ENCODE data around the gene ATL1. TPM values are rescaled to one million over a fixed set of nuclear protein-coding genes. Genes with fewer than 3 reads are reported as not detected.
A peak's percentile ranks its signal among the peaks of the same experiment; 100 is the strongest.
"Not testable (repeated sequence)": the region's sequence is repeated elsewhere in the genome, so short reads cannot be mapped to it uniquely, and the experiment has no call there.

ATL1 gene
- total RNA-seq, 1 donor from 2014 or later, result 7.2 TPM

DNA sequence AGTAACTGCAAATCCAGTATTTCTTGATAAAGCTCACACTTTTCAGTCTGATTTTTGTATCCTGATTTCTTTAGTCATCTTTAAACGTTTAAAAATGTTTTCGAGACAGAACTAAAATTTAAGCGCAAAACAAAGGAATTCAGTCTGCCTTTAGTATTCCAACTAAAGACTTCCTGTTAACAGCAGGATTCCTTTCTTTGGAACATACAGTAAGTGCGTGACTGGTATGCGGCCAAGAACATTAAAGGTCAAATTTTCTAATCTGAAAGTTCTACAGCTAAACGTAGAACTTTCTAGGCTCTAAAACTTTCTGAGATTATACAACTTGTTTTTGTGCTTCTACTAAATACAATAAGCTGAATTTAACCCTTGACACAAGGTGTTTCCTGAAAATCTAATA lies 98.3 kb downstream of the ATL1 start:
- peak; percentile 45 for DNase-seq

DNA sequence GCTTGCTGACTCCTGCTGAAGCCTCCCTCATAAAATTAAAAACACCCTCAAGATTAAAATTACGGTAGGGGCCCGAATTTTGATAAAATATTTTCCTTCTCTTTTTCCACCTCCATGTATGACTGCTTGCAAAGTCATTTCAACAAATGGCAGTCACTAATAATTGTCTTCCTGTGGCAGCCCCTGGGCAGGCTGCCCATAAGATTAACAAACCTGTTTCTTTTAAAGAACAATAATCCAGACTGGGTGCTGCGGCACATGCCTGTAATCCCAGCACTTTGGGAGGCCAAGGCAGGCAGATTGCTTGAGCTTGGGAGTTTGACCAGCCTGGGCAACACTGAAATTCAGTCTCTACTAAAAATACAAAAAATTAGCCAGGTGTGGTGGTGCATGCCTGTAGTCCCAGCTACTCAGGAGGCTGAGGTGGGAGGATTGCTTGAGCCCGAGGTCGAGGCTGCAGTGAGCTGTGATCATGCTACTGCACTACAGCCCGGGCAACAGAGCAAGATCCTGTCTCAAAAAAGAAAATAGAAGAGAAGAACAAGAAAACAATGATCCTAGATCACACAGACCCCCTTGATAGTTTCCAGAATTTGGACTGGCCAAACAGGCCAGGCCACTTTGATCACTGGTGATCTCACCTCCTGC lies 99.5 kb downstream of the ATL1 start:
- no peak for DNase-seq

DNA sequence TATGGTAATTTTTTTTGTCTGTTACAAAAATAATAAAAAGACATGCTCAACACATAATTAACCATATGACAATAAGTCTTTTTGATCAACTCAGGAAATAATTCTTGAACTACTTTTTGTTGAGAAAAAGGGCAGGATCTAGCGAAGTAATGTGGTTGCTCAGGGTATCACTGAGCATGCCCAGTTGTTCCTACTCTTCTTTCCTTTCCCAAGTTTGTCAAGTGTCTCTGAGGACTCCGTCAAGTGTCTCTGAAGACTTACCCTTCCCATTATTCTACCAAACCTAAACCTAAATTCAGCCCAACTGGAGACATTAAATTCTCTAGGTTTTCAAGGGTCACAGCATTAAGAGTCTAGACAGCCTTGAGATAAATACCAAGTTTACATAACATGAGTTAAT lies 104.6 kb downstream of the ATL1 start:
- DNase-seq, result not testable (repeated sequence)

DNA sequence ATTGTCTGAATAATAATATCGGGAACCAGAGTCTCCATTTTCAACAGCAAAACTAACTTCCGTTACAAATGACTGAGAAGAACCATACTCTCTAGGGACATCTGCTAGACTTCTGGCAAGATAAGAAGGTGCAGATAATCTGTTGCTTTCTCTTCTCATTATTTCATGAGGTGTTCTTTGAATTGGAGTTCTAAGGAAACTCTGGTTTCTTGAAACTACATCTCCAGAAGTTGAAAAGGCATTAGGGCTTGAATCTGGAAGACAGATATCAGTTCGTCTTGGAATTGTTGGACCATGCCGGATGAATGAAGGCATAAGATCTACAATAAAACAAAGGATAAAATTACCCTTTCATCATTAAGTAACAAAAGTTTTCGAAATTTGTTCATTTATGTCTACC lies 105.4 kb downstream of the ATL1 start:
- DNase-seq, result not testable (repeated sequence)

DNA sequence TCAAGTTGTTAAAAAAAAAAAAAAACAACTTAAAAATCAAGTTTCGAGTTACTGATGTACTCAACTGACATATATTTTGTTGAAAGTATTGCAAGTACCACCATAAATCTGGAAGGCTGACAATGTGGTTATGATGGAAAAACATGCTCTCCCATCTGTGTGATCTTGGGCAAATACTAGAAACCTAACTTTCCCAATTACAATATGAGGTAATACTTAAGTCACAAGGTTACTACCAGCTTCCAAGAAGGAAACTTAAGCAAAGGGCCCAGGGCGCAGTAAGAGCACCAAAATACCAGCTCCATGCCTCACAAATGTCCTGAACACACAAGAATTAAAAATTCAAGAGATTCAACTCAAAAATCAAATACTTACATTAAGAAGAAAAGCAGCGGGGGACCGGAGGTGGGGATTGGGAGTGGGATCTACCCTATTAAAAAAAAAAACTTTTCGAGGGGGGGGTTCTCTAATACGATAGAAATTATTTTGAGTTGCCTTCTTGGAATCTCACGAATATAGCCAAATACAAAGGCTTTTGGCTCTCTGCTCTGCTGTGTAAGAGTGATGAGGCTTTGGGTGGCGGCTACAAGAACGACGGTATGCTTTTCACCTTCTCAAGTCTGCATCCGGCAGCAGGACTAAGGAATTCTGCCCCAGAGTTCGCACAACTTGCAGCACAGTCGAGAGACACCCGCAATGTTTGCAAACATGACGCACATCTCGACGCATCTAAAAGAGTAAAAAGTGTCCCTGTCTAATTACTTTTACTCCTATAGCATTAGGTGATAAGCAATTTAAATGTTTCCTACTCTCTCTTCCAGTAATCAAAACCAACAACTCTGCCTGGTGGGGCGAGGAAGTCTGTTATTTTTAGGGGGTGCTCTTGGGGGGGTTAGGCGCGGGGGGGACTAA lies 107.1 kb downstream of the ATL1 start:
- peak; percentile 70 for DNase-seq

DNA sequence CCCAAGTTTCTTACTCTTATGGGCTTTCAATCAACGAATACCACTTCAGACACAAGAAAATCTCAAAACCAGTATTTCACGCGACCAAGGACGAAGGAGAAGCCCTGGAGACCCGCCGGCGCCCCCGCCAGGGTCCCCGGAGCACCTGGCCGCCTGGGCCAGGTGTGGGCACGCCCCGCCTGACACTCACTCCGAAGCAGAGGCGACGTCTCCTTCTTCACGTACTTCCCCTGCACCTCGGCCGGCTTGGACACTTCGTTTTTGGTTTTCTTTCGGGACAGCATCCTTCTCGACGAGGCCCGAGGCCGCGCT lies 107.7 kb downstream of the ATL1 start:
- peak; percentile 53 for DNase-seq

DNA sequence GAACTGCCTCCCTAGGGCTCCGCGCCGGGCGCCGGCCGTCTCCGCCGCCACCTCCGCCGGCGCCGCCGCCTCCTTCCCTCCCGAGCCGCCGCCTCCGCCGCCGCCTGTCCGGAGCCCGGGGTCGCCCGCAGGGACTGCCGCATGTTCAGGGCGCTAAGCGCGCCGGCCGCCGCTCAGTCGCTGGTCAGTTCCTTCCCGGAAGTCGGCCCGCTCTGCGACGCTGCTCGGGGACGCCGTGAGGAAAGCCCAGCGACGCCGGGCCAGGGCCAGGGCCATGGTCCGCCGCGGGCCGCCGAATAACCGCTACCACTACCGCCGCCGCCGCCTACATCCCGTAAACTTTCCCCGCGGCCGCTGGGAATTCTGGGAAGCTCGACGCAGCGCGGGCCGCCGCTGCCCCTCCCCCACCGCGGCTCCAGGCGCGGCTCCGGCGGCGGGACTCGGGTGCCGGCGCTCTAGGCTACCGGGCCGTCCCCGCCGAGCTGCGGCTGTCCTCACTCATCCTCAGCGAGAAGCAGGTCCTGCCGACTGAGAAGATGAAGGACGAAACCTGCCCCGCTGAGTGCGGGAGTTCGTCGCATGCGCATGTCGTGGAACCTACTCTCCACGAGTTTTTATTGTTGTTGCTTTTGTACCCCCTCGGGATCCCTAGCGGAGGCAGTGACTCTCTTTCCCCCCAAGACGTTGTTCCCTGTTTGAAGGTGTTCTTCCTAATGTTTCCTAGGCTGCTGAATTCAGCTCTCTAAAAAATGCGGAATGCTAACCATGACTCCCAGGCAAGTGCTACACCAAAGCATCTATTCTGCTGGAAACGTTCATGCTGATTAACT lies 108.3 kb downstream of the ATL1 start, which contains the start of gene SAV1:
Gene SAV1 (minus strand): TSS at position 311 of the 830 bp plus-strand sequence. CDS start 339 bp downstream, outside the sequence.
- peak; percentile 94 for DNase-seq

DNA sequence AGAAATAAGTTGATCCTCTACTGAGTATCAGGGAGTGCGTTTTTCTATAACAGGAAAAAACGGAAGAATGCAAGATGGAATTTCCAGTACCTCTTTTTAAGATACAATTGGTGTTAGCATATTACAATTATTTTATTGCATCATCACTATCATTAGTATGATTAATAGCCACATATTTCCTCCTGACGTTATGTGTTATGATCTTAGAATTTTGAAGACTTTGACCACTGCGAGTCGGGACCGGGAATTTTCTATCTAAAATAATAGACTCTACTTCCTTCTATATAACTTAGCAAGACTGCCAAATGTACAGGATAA lies 108.8 kb downstream of the ATL1 start:
- no peak for DNase-seq

DNA sequence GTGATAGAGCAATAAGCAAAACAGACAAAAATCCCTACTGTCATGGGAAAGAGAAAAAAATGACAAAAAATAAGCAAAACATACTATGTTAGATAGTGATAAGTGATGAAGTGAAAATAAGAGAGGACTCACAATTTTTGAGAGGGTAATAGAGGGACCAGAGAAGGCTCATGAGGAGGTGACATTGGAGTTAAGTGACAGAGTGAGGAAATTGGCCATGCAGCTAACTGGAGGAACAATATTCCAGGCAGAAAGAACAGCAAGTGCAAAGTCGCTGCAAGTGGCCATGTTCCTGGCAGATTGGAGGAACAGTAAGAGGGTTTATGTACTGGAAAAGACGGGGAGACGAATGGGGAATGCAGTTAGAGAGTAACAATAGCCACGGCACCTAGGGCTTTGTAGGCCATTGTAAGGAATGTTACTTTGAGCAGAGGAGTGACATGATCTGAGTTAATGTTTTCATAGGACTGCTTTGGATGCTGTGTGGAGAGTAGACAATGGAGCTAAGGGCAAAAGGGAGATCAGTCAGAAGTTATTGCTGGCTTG lies 109.6 kb downstream of the ATL1 start:
- DNase-seq, result no peak

DNA sequence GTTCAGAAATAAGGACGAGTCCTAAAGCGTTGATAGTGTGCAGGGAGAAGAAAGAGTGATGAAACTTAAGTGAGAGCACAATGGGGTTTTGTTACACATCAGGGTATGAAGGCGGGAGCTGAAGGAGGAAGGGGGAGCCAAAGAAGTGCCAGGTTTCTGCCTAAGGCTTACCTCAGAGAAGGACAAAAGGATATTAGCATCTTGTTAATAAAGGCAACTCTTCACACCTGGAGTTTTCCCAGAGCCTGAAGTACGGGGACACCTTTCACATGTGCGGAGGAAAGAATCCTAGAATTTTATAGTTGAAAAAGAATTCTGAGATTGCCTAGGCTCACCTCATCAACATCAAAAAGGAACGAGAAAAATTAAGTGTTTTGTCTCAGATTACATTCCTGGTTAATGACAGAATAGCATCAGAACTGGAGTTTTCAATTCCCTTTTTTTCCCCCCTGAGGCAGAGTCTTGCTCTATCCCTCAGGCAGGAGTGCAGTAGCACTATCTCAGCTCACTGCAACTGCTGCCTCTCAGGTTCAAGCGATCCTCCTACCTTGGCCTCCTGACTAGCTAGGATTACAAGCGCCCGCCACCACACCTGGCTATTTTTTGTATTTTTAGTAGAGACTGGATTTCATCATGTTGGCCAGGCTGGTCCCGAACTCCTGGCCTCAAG lies 110.4 kb downstream of the ATL1 start:
- DNase-seq, result no peak

DNA sequence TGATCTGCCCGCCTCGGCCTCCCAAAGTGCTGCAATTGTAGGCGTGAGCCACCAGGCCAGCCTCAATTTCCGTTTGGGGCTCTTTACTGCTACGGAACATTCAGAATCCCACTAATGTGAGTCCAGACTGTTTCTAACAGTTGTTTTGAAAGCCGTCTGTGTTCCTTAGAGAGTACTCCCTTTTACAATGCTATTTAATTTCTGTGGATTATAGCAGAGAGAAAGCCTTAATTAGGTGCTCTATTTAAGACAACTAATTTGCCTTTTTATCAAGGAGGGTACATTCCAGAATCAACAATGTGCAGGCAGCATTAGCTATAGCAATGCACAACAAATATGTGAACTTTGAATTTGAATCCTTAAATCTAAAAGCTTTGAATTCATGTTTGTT lies 110.9 kb downstream of the ATL1 start:
- DNase-seq, result no peak

DNA sequence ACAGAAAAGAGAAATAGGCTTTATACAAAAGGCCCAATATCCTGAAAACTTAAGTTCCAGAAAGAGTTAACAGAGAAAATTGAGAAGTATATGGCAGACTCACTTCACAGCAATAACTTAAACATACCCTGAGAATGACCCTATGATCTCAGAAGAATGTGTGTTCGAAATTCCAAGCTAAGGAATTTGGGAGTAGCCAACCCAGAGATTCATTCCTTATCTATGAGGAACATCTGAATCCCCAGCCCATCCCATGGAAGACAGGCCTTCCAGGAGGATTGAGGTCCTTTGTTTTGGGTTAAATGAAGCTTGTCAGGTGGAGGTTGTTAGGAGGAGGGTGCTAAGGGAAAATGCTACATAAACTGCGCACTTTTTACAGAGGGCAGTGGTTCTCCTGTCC lies 115.7 kb downstream of the ATL1 start:
- no peak for DNase-seq

DNA sequence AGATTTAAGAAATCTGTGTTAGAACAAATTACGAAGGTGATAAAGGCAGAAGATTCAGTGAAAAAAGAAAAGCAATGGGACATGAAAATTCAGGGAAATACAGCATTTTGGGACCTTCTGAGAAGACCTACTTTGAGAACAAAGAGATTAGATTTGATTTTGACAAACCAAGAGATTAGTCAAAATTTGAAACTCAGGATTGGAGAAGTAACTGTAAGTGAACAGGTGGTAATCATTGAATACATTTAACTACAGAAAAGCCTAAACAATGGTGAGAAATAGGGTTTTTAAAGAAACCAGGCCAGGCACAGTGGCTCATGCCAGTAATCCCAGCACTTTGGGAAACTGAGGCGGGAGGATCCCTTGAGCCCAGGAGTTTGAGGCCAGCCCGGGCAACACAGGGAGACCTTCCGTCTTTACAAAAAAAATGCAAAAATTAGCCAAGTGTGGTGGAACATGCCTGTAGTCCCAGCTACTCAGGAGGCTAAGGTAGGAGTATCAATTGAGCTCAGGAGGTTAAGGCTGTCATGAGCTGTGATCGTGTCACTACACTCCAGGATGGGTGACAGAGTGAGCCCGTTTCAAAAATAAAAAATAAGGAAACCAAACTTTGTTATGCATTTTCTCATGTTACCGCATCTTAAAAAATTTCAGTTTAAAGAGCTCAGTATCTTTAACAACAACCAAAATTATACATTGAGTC lies 117.0 kb downstream of the ATL1 start:
- no peak for DNase-seq

DNA sequence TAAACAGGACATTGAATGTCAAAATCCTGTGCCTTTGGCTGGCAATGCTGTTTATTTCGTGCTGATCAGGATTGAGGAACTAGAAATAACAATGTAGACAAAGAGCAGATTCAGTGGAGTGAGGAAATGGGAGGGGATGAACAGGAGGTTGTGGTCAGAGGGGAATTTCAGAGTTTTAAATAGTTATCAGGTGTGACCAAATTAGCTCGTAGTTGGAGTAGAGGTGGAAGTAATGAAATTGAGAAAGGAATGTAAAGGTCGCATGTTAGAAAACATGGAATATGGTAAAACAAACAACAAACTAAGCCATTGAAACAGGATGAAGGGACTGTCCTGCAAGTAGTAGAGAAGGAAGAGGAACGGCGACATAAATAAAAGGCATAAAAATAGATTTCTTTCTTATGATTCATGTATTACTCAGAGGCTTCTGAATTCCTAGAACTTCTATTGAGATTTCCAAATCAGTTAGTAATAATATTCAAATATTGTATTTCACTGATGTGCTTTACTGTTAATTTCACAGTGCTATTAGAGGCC lies 117.7 kb downstream of the ATL1 start:
- DNase-seq, result no peak

DNA sequence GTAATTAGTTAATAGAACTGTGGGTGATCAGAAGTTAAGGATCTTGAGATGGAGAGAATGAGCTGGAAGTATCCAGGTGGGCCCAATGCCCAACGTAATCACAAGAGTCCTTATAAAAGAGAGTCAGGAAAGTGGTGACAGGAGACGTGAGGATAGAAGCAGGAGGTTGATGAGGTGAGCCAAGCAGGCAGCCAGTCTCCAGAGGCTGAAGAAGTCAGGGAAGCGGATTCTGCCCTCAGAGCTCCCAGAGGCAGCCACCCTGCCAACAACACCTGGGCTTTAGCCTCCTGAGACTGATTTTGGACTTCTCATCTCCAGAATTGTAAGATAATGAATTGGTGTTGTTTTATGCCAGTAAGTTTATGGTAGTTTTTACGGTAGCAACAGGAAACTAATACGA lies 118.2 kb downstream of the ATL1 start:
- no peak for DNase-seq

DNA sequence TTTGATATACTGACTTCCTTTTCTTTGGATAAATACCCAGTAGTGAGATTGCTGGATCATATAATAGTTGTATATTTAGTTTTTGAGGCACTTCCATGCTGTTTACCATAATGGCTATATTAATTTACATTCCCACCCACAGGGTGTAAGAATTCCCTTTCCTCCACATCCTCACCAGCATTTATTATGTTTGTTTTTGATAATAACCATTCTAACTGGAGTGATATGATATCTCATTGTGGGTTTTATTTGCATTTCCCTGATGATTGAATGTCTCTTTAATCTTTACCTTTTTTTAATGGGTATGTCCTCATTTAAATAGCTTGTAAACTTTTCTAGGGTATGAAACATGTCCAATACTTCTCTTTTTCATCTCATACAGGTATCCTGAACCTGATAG lies 119.7 kb downstream of the ATL1 start:
- no peak for DNase-seq

Small RNA genes within 50 kb of the gene (small RNA-seq; reads per million reads assigned to genes)
- gene RN7SL452P (ENCODE audit: low replicate concordance) (not detected), gene SNRPGP1 (ENCODE audit: low replicate concordance) (not detected)

Other genes starting within 250 kb of the ATL1 start
- gene L2HGDH, start 247.9 kb upstream of the ATL1 start, total RNA-seq, result 14.9 TPM
- gene DMAC2L, start 247.8 kb upstream of the ATL1 start, total RNA-seq, result 25.7 TPM
- gene CDKL1, start 163.3 kb upstream of the ATL1 start, total RNA-seq, result 5.5 TPM
- 128 TPM for gene MAP4K5, start 27.6 kb upstream of the ATL1 start, total RNA-seq
- gene SAV1, start 108.2 kb downstream of the ATL1 start, total RNA-seq, result 36.6 TPM